Activated B cell treated with CpG ODN at 0.5 μM for 24 hours (primary cell): ENCODE data around the gene KRTAP9-6. TPM values are rescaled to one million over a fixed set of nuclear protein-coding genes. Genes with fewer than 3 reads are reported as not detected.
"Not testable (repeated sequence)": the region's sequence is repeated elsewhere in the genome, so short reads cannot be mapped to it uniquely, and the experiment has no call there.

Source experiments
- ATAC-seq: fragments of 200-7000 bp; cut with Tn5 transposase; one replicate; pipeline ENCODE4 v1.10.0; 2021; ENCODE audit warnings: low read depth, mild to moderate bottlenecking, moderate library complexity
- CTCF ChIA-PET: fragments of 350-600 bp; sonication (Branson Sonifier 250); formaldehyde crosslinking; loops from one replicate; lab custom pipeline; 2021; ENCODE audit warnings: antibody characterized with exemption; lab: Charles Lee
- POLR2A ChIA-PET: fragments of 350-600 bp; sonication (Branson Sonifier 250); formaldehyde crosslinking; loops from one replicate; lab custom pipeline; 2021; ENCODE audit warnings: antibody characterized with exemption; lab: Charles Lee
- DNase-seq: peaks from one replicate; pipeline ENCODE4 v3.0.0; 2022
- H3K27ac Mint-ChIP-seq: one replicate; pipeline ENCODE4 v1.8.0; 2020; ENCODE audit warnings: mixed read lengths
- H3K27me3 Mint-ChIP-seq: one replicate; pipeline ENCODE4 v1.8.0; 2021; ENCODE audit warnings: mixed read lengths
- H3K36me3 Mint-ChIP-seq: one replicate; pipeline ENCODE4 v1.8.0; 2021; ENCODE audit warnings: low read depth, mixed read lengths
- H3K4me1 Mint-ChIP-seq: one replicate; pipeline ENCODE4 v1.8.0; 2021; ENCODE audit warnings: mixed read lengths
- H3K4me3 Mint-ChIP-seq: one replicate; pipeline ENCODE4 v1.8.0; 2020; ENCODE audit warnings: mild to moderate bottlenecking, mixed read lengths
- H3K9me3 Mint-ChIP-seq: one replicate; pipeline ENCODE4 v1.8.0; 2020; ENCODE audit warnings: mixed read lengths
- intact Hi-C: fragments of 100-400 bp; cut with micrococcal nuclease; formaldehyde crosslinking; loops from one replicate; pipeline ENCODE4 v1.15.1; 2024
- total RNA-seq: library from RNA; stranded (reverse); gene quantifications from 2 replicates; pipeline ENCODE4 v1.2.3, GENCODE V29; 2022
- TF ChIP-seq, protein P1 (sequence below): fragments of 200-600 bp; IDR thresholded peaks from one replicate; pipeline ENCODE4 v1.8.0; 2022; ENCODE audit warnings: antibody characterized with exemption, mild to moderate bottlenecking

KRTAP9-6 gene
- total RNA-seq, 1 donor from 2014 or later: not detected

DNA sequence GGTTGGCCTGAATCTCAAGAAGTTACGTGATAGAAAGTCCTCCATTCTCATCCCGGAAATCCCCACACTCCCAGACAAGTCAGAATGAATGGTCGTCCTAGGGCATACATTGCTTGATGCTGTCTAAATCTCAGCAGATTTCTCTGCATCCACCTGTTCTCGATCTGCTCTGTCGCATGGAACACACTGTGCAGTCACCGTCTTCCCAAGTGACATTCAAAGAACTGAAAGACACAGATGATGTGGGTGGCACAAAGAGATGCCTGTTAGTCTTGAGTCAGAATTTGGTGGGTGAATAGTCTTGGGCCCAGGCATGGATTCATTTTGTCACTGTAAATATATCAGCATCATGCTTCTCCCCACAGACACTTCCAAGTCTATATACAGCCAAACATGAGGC, 33.4 kb upstream of the KRTAP9-6 start:
- CTCF ChIA-PET: no interaction called here
- intact Hi-C loops: no loop called here
- TF ChIP-seq, protein P1, sequence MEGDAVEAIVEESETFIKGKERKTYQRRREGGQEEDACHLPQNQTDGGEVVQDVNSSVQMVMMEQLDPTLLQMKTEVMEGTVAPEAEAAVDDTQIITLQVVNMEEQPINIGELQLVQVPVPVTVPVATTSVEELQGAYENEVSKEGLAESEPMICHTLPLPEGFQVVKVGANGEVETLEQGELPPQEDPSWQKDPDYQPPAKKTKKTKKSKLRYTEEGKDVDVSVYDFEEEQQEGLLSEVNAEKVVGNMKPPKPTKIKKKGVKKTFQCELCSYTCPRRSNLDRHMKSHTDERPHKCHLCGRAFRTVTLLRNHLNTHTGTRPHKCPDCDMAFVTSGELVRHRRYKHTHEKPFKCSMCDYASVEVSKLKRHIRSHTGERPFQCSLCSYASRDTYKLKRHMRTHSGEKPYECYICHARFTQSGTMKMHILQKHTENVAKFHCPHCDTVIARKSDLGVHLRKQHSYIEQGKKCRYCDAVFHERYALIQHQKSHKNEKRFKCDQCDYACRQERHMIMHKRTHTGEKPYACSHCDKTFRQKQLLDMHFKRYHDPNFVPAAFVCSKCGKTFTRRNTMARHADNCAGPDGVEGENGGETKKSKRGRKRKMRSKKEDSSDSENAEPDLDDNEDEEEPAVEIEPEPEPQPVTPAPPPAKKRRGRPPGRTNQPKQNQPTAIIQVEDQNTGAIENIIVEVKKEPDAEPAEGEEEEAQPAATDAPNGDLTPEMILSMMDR: no peak
- H3K27ac Mint-ChIP-seq: no peak overlapping the region
- H3K9me3 Mint-ChIP-seq: no peaks in the 10 kb centered on the region
- peaks cover 23% of the 10 kb centered on the region for H3K27me3 Mint-ChIP-seq
- POLR2A ChIA-PET: no interaction called here
- DNase-seq: no peak
- peaks cover 2% of the 10 kb centered on the region for H3K4me1 Mint-ChIP-seq
- no peaks in the 10 kb centered on the region for H3K36me3 Mint-ChIP-seq
- no peak overlapping the region for H3K4me3 Mint-ChIP-seq
- ATAC-seq: no peak

DNA sequence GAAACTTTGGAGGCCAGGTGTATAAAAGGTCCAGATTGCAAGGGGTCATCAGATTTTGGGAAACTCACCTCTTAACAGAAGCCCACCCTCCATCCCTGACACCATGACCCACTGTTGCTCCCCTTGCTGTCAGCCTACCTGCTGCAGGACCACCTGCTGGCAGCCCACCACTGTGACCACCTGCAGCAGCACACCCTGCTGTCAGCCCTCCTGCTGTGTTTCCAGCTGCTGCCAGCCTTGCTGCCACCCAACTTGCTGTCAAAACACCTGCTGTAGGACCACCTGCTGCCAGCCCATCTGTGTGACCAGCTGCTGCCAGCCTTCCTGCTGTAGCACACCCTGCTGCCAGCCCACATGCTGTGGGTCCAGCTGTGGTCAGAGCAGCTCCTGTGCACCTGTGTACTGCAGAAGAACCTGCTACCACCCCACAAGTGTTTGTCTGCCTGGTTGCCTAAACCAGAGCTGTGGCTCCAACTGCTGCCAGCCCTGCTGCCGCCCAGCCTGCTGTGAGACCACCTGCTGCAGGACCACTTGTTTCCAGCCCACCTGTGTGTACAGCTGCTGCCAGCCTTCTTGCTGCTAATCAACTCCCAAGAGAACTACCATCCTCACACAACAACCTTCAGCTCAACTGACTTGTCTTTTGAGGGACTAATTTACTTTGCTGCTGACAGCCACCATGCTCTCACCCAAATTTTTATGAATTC, 32.6 kb upstream of the KRTAP9-6 start, which contains the start of gene KRTAP9-3:
Gene KRTAP9-3 (plus strand): TSS at position 51 of the 707 bp plus-strand sequence. CDS start 53 bp downstream, at position 104.
- H3K9me3 Mint-ChIP-seq, intact Hi-C loops, H3K36me3 Mint-ChIP-seq, ATAC-seq, H3K4me3 Mint-ChIP-seq, POLR2A ChIA-PET, H3K4me1 Mint-ChIP-seq, H3K27ac Mint-ChIP-seq, DNase-seq, CTCF ChIA-PET: not testable (repeated sequence)
- peaks cover 27% of the 10 kb centered on the region for H3K27me3 Mint-ChIP-seq

- CTCF ChIA-PET, H3K4me1 Mint-ChIP-seq, intact Hi-C loops, DNase-seq, ATAC-seq, H3K36me3 Mint-ChIP-seq, H3K9me3 Mint-ChIP-seq, POLR2A ChIA-PET, H3K4me3 Mint-ChIP-seq, H3K27ac Mint-ChIP-seq: not testable (repeated sequence)
- peaks cover 33% of the 10 kb centered on the region for H3K27me3 Mint-ChIP-seq
Observed at GRCh38 chr17:41237116-41237515, 28.1 kb upstream of the KRTAP9-6 start.

DNA sequence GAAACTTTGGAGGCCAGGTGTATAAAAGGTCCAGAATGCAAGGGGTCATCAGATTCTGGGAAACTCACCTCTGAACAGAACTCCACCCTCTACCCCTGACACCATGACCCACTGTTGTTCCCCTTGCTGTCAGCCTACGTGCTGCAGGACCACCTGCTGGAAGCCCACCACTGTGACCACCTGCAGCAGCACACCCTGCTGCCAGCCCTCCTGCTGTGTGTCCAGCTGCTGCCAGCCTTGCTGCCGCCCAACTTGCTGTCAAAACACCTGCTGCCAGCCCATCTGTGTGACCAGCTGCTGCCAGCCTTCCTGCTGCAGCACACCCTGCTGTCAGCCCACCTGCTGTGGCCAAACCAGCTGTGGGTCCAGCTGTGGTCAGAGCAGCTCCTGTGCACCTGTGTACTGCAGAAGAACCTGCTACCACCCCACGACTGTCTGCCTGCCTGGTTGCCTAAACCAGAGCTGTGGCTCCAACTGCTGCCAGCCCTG, 27.2 kb upstream of the KRTAP9-6 start, which contains the start of gene KRTAP9-8:
Gene KRTAP9-8 (plus strand): TSS at position 51 of the 489 bp plus-strand sequence. CDS start 53 bp downstream, at position 104.
- H3K4me3 Mint-ChIP-seq, POLR2A ChIA-PET, H3K27ac Mint-ChIP-seq, DNase-seq, H3K36me3 Mint-ChIP-seq, H3K9me3 Mint-ChIP-seq, CTCF ChIA-PET, intact Hi-C loops, ATAC-seq, H3K4me1 Mint-ChIP-seq: not testable (repeated sequence)
- peaks cover 32% of the 10 kb centered on the region for H3K27me3 Mint-ChIP-seq

DNA sequence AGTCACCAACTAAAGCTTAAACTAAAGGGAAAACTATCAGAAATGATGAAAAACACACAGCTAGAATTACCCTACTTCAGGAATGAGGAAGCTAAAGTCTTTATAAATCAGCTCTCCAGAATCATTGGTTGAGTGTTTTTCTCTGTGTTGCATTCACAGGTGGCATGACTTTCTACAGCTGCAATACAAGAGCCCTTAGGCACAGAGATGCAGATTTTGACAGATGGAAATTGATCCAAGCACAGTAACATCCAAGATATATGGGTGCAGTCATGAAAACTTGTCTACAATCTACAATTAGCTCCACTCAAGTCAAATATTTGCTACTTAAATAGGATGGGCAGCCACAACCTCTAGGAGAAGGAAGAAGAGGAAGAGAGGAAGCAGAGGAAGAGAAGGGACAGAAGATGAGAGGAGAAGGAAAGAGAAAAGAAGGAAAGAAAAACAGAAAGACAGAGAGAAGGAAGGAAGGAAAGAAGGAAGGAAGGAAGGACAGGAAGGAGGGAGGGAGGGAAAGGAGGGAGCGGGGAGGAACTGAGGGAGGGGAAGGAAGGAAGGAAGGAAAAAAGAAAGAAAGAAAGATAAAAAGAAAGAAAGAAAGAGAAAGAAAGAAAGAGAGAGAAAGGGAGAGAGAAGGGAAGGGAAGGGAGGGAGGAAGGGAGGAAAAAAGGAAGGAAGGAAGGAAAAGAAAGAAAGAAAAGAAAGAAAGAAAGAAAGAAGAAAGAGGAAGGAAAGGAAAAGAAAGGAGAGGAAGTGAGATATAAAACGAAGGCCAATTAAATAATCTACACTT, 18.0 kb upstream of the KRTAP9-6 start:
- POLR2A ChIA-PET, CTCF ChIA-PET, DNase-seq, H3K9me3 Mint-ChIP-seq, H3K27me3 Mint-ChIP-seq, H3K4me1 Mint-ChIP-seq, H3K4me3 Mint-ChIP-seq, H3K36me3 Mint-ChIP-seq, intact Hi-C loops, ATAC-seq, H3K27ac Mint-ChIP-seq: not testable (repeated sequence)

DNA sequence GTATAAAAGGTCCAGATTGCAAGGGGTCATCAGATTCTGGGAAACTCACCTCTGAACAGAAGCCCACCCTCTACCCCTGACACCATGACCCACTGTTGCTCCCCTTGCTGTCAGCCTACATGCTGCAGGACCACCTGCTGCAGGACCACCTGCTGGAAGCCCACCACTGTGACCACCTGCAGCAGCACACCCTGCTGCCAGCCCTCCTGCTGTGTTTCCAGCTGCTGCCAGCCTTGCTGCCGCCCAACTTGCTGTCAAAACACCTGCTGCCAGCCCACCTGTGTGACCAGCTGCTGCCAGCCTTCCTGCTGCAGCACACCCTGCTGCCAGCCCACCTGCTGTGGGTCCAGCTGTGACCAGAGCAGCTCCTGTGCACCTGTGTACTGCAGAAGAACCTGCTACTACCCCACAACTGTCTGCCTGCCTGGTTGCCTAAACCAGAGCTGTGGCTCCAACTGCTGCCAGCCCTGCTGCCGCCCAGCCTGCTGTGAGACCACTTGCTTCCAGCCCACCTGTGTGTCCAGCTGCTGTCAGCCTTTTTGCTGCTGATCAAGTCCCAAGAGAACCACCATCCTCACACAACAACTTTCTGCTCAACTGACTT, 15.4 kb upstream of the KRTAP9-6 start, which contains the start of gene KRTAP9-4:
Gene KRTAP9-4 (plus strand): TSS at position 51 of the 604 bp plus-strand sequence. CDS start 34 bp downstream, at position 85.
- intact Hi-C loops: loop anchor here (2.0 kb wide), 1 partner anchor 67 kb away; no protein-coding TSS in a partner anchor
- POLR2A ChIA-PET, H3K9me3 Mint-ChIP-seq, H3K4me1 Mint-ChIP-seq, ATAC-seq, H3K36me3 Mint-ChIP-seq, CTCF ChIA-PET, DNase-seq, H3K27me3 Mint-ChIP-seq, H3K4me3 Mint-ChIP-seq, H3K27ac Mint-ChIP-seq: not testable (repeated sequence)

DNA sequence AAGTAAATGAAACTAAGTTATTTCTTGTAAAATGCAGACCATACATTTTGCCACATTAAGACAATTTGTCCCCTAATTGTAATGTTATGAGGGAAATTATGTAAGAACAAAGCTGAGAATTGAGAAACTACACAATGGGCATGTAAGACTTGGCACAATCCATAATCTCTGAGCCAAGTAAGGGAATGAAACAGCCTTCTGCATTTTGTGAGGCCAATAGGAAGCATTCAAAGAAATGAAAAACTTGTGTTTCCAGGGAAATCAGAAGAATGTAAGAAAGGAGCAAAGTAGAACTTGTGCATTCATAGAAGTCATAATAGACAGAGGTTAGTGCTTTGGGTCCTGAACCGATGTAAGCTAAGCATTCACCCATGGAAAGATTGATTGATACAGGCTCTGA, 13.9 kb upstream of the KRTAP9-6 start:
- H3K4me3 Mint-ChIP-seq: no peak overlapping the region
- POLR2A ChIA-PET: no interaction called here
- H3K9me3 Mint-ChIP-seq: no peaks in the 10 kb centered on the region
- intact Hi-C loops: no loop called here
- H3K4me1 Mint-ChIP-seq: no peaks in the 10 kb centered on the region
- TF ChIP-seq, protein P1: no peak
- peaks cover 12% of the 10 kb centered on the region for H3K27me3 Mint-ChIP-seq
- H3K36me3 Mint-ChIP-seq: no peaks in the 10 kb centered on the region
- ATAC-seq (no peak), DNase-seq (no peak)
- H3K27ac Mint-ChIP-seq: no peak overlapping the region
- CTCF ChIA-PET: no interaction called here
